Heart right ventricle (tissue), 16 donors: ENCODE data around the gene PLIN1. TPM values are rescaled to one million over a fixed set of nuclear protein-coding genes. Genes with fewer than 3 reads are reported as not detected.

Source experiments
- ATAC-seq, 8 donors: fragments of 200-7000 bp; cut with Tn5 transposase; one replicate each; pipeline ENCODE4 v1.9.1; 2020; ENCODE audit warnings: mild to moderate bottlenecking in 8 of 8, moderate library complexity in 8 of 8, moderate number of reproducible peaks in 1 of 8
- DNase-seq, 2 donors: peaks; one replicate each; pipeline ENCODE4 v3.0.0-alpha.2; 2020
- H3K27ac ChIP-seq, 10 donors: fragments of 200-600 bp; sonication (generic) in 2 of 10; one replicate each; pipeline versions ENCODE4 v1.5.0 to v1.8.0; 2020 to 2022; ENCODE audit warnings: mild to moderate bottlenecking in 3 of 10
- H3K27me3 ChIP-seq, 7 donors: fragments of 200-600 bp; one replicate each; pipeline ENCODE4 v1.8.0; 2021 to 2022; ENCODE audit warnings: mild to moderate bottlenecking in 2 of 7
- H3K36me3 ChIP-seq, 9 donors: fragments of 200-600 bp; sonication (generic) in 1 of 9; one replicate each; pipeline versions ENCODE4 v1.5.0 to v1.8.0; 2020 to 2022; ENCODE audit warnings: mild to moderate bottlenecking in 2 of 9
- H3K4me1 ChIP-seq, 9 donors: fragments of 200-600 bp; sonication (generic) in 1 of 9; one replicate each; pipeline versions ENCODE4 v1.5.0 to v1.8.0; 2020 to 2022; ENCODE audit warnings: mild to moderate bottlenecking in 4 of 9
- H3K4me3 ChIP-seq, 10 donors: fragments of 200-600 bp; sonication (generic) in 2 of 10; one replicate each; pipeline versions ENCODE4 v1.5.0 to v1.8.0; 2020 to 2022; ENCODE audit warnings: mild to moderate bottlenecking in 7 of 10, moderate library complexity in 2 of 10
- H3K9me3 ChIP-seq, 11 donors: fragments of 200-600 bp in 10 of 11; sonication (generic) in 2 of 11; one replicate each; pipeline versions ENCODE4 v1.5.0 to v1.8.0; 2013 to 2022; ENCODE audit warnings: mild to moderate bottlenecking in 2 of 11, control low read depth in 1 of 11, moderate library complexity in 1 of 11
- CTCF ChIP-seq, 9 donors: fragments of 200-600 bp; sonication (generic) in 2 of 9; IDR thresholded peaks; one replicate each; pipeline versions ENCODE4 v1.5.0 to v1.8.0; 2021 to 2022; ENCODE audit warnings: antibody characterized with exemption in 9 of 9, mild to moderate bottlenecking in 5 of 9, moderate library complexity in 1 of 9
- WGBS, 2 donors: extraction: QIAGEN DNeasy Blood & Tissue Kit; methylation state at CpG; one replicate each; pipeline ENCODE4 v1.1.7; 2013; ENCODE audit warnings: inconsistent platforms in 1 of 2; 5-methylcytosine and 5-hydroxymethylcytosine counted together
- intact Hi-C, 10 donors: fragments of 100-400 bp; cut with DNase I; formaldehyde crosslinking; loops; one replicate each; pipeline versions ENCODE4 v1.11.1 to v1.14.2; 2022
- polyA plus RNA-seq, 2 donors: library from polyadenylated mRNA; stranded (reverse); fragments of 200-250 nt; gene quantifications; one replicate each; pipeline ENCODE4 v1.2.3, GENCODE V29; 2013
- total RNA-seq, 10 donors: library from RNA; stranded (reverse); fragmentation: NEBNext Ultra II Directional in 3 of 10; extraction: Animal tissue kit (Norgen Biotek cat#: 25700) in 3 of 10; gene quantifications; one replicate each; pipeline versions ENCODE4 v1.2.1 to v1.2.4, GENCODE V29; 2021 to 2023
- donor health status: Arrhythmogenic right ventricular cardiomyopathy.
- donor health status: ischemic (EF 13 %, LVEDD 7.1; RV severe dilation, severe dysfunction).
- donor health status: healthy with polysubstance abuse.
- donor health status: DM: no; HTN: yes; CAD: no.
- donor health status: DM: no; HTN: no; CAD: no.
- donor health status: ischemic (EF 25% LVEDD 6.9; RV normal size, moderate dysfunction).
- donor health status: ischemic (EF 25% LVEDD 5.7; RV mildly dilated, moderate dysfunction).
- donor health status: healthy.
- donor health status: DM: yes; HTN: yes; CAD: no.
- donor health status: Ischemic cardiomyopathy.
- donor health status: ischemic (EF 35%, LVEDD 5.7; RV mildly dilated, moderate dysfunction).
- donor health status: nonischemic (EF 11% LVEDD 7.7; RV severe dilation, severe dysfunction).
- donor health status: DM: yes; HTN: yes; CAD: no.
- donor health status: PGD.
- donor health status: ischemic (EF 29% LVEDD 5.4; RV normal size, mild dysfunction).
- donor health status: nonischemic (EF 23%, LVEDD 6.1; RV moderate dilation, normal function).

PLIN1 gene
- total and polyA plus RNA-seq, 12 donors: 0.30 to 45.3 (median 10.0) TPM

- TF ChIP-seq CTCF (IDR thresholded peaks at IDR 0.05): no peak
- 94 to 96% methylated on average over 23 of the region's 23 CpGs for WGBS, 2 donors
Observed at GRCh38 chr15:89633585-89633984, 45.6 kb downstream of the PLIN1 start.

GRCh38 chr15:89632563-89633430 is 46.4 kb downstream of the PLIN1 start:
- Histone ChIP-seq H3K36me3 (peaks cover 0 to 56% (median 19%) of the 10 kb centered on the region in 9 donors), H3K4me3 (no peak overlapping the region), H3K9me3 (peaks cover 0 to 6% (median 0%) of the 10 kb centered on the region in 11 donors), H3K4me1 (no peaks in the 10 kb centered on the region), H3K27me3 (no peaks in the 10 kb centered on the region), H3K27ac (no peak overlapping the region)
- TF ChIP-seq CTCF (IDR thresholded peaks at IDR 0.05): no peak
- intact Hi-C loops: no loop called here
- WGBS, 2 donors: 96 to 97% methylated on average over 18 of the region's 18 CpGs
- ATAC-seq (no peak), DNase-seq (no peak)

More at GRCh38 chr15:89633585-89633984, 45.6 kb downstream of the PLIN1 start:
- intact Hi-C loops: no loop called here
- H3K27ac ChIP-seq: no peak overlapping the region
- H3K27me3 ChIP-seq: no peaks in the 10 kb centered on the region
- peaks cover 0 to 6% (median 0%) of the 10 kb centered on the region in 11 donors for H3K9me3 ChIP-seq
- no peaks in the 10 kb centered on the region for H3K4me1 ChIP-seq
- no peak for DNase-seq
- no peak overlapping the region for H3K4me3 ChIP-seq
- no peak for ATAC-seq
- peaks cover 0 to 49% (median 19%) of the 10 kb centered on the region in 9 donors for H3K36me3 ChIP-seq

- DNase-seq (no peak), ATAC-seq (no peak)
- H3K36me3 ChIP-seq: peaks cover 0 to 65% (median 19%) of the 10 kb centered on the region in 9 donors
- TF ChIP-seq CTCF (IDR thresholded peaks at IDR 0.05): no peak
- H3K9me3 ChIP-seq: peaks cover 0 to 6% (median 0%) of the 10 kb centered on the region in 11 donors
- H3K27ac ChIP-seq: no peak overlapping the region
- H3K27me3 ChIP-seq: no peaks in the 10 kb centered on the region
- no peaks in the 10 kb centered on the region for H3K4me1 ChIP-seq
- WGBS, 2 donors: 87 to 88% methylated on average over 10 of the region's 10 CpGs
- intact Hi-C loops: no loop called here
- no peak overlapping the region for H3K4me3 ChIP-seq
Observed at GRCh38 chr15:89631902-89632264, 47.3 kb downstream of the PLIN1 start.

GRCh38 chr15:89630974-89631901 is 47.9 kb downstream of the PLIN1 start:
- ATAC-seq: no peak
- no peak for DNase-seq
- no peak for TF ChIP-seq CTCF (IDR thresholded peaks at IDR 0.05)
- Histone ChIP-seq H3K36me3 (peaks cover 0 to 70% (median 19%) of the 10 kb centered on the region in 9 donors), H3K4me3 (no peak overlapping the region), H3K27me3 (no peaks in the 10 kb centered on the region), H3K27ac (no peak overlapping the region), H3K4me1 (no peaks in the 10 kb centered on the region), H3K9me3 (peaks cover 0 to 6% (median 0%) of the 10 kb centered on the region in 11 donors)
- intact Hi-C loops: no loop called here
- WGBS, 2 donors: 93 to 94% methylated on average over 30 of the region's 30 CpGs
